NCI-H345 (cell line): ENCODE measurements around the gene SLC9A5.

Source experiments
- DNase-seq: peaks from one replicate; lab custom pipeline; 2025; lab: John Stamatoyannopoulos, UW

Gene SLC9A5

DNA sequence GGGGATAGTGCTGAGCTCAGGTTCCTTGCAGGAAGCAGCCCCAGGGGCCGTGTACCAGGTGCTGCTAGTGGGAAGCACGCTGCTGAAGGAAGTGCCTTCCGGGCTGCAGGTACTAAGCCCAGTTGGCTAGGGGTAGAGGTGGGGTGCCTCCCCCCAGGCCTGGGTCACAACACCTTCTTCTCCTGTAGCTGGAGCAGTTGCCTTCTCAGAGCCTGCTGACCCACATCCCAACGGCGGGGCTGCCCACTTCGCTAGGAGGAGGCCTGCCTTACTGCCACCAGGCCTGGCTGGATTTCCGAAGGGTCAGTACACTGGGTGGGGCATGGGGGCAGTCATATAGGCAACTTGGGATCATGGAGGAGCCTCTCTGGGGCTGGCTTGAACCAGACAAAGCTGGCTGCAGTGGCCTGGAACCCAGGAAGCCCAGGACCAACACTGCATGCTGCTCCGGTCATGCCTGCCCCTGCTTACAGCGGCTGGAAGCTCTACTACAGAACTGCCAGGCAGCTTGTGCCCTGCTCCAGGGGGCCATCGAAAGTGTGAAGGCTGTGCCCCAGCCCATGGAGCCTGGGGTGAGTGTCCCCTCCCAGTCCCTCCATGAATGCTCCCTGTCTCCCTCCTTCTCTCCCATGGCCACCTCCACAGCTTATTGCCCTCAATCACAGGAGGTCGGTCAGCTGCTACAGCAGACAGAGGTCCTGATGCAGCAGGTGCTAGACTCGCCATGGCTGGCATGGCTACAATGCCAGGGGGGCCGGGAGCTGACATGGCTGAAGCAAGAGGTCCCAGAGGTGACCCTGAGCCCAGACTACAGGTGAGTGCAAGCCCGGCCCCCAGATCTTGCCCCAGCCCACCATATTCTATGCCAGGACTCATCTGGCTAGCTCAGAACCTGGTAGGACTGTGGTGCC lies 33.0 kb downstream of the SLC9A5 start:
- no peak for DNase-seq

DNA sequence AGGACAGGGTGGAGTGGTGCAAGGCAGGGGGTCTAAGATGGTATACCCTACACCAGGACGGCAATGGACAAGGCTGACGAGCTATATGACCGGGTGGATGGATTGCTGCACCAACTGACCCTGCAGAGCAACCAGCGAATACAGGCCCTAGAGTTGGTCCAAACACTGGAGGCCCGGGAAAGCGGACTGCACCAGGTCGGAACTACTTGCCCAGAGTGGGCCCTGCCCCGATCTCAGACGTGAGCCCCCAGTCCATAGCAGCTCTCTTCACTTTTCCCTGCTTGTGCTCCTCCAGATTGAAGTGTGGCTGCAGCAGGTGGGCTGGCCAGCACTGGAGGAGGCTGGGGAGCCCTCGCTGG lies 33.6 kb downstream of the SLC9A5 start:
- DNase-seq, result no peak

DNA sequence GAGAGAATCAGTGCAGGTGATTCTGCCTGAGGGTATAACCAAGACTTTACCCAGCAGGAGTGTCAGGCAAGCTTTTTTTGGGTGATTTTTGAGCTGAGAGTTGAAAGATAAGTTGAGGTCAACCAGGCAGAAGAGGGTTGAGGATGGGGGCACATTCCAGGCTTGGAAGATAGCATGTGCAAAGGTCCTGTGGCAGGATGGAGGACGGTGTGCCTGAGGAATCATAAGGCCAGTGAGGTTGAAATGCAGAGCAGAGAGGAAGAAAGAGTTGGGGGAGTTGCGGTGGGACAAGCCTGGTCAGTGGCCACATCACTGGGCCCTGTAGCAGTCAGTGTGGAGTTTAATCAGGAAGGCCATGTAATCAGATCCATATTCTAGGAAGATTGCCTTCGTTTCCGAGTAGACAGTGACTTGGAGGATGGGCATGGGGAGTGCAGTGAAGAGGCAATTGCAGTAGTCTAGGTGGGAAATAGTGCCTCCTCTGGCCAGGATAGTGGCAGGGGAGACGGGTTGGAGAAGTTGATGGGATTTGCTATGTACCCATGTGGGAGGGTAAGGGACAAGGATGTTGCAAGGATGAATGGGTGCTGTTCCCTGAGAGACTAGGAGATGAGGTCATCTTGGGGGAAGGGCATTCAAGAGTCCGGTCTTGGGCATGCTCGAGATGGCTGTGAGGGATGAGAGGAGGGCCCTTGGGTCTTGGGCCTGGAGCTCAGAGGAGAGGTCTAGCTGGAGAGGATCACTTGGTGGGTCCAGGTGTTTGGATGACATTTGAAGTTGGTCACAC lies 34.5 kb downstream of the SLC9A5 start:
- DNase-seq, result no peak

DNA sequence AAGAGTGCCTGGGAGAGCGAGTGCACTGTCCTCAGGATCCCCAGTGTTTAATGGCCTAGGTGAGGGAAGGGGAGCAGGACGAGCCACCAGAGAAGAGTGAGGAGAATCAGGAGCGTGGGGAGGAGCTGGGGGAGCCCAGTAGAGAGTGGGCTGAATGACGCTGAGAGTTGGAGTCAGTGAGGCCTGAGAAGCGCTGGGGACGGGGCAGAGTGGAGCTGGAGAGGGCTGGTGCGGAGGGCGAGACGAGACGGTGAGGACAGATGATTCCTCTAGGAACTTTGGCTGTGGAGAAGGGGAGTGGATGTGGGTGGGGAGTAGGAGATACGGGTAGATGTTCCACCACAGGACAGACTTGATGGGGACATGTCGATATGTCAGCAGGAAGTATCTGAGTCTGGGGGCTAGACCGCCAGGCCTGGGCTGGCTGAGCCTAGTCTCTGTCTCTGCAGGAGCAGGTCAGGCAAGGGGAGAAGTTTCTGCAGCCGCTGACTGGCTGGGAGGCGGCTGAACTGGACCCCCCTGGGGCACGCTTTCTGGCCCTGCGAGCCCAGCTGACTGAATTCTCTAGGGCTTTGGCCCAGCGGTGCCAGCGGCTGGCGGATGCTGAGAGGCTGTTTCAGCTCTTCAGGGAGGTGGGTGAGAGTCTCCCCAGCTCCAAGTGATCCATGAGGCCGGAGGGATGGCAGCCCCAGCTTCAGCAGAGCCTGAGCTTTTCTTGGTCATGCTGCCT lies 35.2 kb downstream of the SLC9A5 start:
- DNase-seq, result peak; percentile 28

DNA sequence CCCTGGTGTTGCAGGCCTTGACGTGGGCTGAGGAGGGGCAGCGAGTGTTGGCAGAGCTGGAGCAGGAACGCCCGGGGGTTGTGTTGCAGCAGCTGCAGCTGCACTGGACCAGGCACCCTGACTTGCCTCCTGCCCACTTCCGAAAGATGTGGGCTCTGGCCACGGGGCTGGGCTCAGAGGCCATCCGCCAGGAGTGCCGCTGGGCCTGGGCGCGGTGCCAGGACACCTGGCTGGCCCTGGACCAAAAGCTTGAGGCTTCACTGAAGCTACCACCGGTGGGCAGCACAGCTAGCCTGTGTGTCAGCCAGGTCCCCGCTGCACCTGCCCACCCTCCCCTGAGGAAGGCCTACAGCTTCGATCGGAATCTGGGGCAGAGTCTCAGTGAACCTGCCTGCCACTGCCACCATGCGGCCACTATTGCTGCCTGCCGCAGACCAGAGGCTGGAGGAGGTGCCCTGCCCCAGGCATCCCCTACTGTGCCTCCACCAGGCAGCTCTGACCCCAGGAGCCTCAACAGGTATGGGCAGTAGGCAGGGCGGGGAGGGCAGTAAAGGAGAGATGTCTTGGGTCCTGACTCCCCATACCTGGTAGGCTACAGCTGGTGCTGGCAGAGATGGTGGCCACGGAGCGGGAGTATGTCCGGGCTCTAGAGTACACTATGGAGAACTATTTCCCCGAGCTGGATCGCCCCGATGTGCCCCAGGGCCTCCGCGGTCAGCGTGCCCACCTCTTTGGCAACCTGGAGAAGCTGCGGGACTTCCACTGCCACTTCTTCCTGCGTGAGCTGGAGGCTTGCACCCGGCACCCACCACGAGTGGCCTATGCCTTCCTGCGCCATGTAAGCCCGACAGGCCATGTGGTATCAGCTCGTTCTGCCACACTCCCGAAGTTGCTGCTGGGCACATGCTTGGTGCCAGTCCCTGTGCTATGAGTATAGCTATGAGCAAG lies 36.2 kb downstream of the SLC9A5 start:
- peak; percentile 83 for DNase-seq

DNA sequence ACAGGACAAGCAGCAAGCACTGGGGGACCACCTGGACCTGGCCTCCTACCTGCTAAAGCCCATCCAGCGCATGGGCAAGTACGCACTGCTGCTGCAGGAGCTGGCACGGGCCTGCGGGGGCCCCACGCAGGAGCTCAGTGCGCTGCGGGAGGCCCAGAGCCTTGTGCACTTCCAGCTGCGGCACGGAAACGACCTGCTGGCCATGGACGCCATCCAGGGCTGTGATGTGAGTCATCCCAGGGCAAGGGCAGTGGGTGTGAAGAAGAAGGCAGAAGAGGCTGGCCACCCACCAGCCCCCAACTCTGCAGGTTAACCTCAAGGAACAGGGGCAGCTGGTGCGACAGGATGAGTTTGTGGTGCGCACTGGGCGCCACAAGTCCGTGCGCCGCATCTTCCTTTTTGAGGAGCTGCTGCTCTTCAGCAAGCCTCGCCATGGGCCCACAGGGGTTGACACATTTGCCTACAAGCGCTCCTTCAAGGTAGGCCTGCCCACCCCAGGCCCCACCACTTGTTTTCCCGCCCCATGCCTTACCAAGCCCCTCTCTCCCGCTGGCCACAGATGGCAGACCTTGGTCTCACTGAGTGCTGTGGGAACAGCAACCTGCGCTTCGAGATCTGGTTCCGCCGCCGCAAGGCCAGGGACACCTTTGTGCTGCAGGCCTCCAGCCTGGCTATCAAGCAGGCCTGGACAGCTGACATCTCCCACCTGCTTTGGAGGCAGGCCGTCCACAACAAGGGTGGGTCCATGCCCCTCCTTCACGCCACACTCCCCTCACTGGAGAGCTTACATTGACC lies 37.9 kb downstream of the SLC9A5 start:
- no peak for DNase-seq

DNA sequence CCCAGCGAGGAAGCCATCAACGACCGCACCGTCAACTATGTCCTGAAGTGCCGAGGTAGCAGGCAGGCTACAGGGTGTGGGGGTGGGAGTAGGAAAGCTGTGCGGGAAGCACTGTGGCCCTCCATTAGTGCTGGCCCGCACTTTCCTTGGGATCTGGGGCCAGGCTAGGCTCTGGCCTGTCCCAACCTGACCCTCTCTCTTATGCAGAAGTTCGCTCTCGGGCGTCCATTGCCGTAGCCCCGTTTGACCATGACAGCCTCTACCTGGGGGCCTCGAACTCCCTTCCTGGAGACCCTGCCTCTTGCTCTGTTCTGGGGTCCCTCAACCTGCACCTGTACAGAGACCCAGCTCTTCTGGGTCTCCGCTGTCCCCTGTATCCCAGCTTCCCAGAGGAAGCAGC lies 39.2 kb downstream of the SLC9A5 start:
- no peak for DNase-seq

DNA sequence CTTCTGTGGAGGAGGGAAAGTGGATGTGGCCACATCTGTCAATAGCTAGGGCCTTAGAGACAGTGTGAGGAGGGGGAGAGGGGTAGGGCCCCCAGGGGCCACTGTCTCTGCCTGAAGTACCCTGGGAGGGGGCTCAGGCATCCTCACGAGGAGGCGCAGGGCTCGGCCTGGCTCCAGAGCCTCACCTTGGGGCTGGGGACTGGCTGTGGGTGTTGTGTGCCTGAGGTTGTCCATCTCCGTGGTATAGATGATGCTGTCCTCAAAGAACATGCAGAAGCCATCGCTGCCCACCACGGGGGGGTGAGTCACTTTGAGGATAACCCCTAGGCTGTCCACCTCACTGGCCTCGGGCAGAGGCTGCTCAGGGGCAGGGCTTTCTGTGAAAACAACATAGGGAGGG lies 42.7 kb downstream of the SLC9A5 start:
- DNase-seq, result no peak

DNA sequence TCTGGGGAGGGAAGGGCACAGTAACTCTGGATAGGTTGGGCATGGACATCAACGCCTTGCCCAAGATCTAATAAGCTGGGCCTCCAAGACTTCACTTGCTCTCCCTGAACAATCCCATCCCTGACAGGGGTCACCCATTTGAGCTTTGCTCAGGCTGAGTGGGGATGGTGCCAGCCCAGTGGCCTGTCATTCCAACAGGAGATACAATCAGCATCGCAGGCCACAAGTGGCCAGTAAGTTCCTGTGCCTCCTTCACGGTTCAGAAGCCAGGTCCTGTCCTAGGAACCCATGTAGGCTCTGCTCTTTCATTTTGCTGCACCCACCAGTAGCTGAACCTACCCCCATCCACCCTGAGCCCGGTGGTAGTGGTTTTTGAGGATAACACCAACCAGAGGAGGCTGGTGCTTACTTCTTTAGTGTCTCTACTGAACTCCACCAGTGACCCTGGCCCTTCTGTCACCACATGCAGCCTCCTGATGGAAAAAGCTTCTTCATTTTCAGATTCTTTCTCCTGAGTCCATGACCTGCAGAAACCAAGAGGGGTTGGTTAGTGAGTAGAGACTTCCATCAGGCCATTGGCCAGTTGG lies 45.5 kb downstream of the SLC9A5 start:
- no peak for DNase-seq

DNA sequence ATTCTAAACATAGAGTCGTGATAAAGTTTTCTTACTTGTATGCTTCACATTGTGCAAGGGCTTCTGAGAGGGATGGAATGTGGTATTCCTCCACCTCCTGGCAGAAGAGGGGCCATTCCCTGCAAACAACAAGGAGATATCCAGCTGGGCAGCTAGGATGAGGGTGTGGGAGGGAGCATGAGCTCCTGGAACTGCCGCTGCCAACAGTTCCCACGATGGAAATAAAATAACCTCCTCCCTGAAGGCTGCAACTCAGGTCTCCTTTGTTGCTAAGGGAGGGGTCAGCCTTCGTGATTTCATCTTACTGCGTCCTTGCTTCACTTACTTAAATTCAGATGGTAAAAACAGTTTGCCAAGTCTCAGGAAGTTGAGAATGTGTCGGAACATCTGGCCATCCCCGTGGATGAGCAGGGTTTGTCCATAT lies 46.2 kb downstream of the SLC9A5 start:
- no peak for DNase-seq

DNA sequence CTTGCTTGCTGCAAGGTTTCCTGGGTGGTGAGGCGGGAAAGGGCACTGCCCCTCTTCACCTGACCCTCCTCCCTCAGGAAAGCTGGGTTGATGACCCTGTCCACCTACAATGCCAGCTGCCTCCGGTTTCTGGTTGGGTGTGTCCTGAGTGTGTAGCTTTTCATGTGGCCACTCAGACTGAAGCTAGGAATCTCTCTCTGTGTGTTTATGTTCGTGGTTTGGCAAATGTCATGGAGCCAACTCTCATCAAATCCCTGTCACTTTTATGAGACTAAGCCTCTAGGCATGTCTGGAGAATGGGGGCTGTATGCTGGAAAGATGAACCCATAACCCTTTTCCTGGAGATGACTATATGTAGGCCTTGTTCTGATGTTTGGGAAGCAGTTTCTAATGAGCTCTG lies 47.6 kb downstream of the SLC9A5 start:
- no peak for DNase-seq

DNA sequence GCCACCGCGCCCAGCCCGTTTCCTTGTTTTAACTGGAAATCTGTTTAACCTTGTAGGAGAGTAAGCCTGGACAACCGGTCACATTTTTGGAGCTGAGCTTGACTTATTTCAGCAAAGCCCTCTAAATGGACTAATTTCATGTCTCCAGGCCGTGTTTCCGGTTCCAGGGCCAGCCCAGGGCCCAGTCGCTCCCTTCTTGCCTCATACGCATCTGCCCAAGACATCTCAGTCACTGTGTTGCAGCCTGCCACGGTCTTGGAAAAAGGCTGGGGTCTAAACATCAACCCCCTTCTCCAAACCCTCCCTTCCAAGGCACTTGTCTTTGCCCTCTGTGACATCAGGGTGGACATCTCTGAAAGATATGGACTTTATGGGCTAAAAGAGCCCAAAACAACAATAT lies 49.5 kb downstream of the SLC9A5 start:
- no peak for DNase-seq

DNA sequence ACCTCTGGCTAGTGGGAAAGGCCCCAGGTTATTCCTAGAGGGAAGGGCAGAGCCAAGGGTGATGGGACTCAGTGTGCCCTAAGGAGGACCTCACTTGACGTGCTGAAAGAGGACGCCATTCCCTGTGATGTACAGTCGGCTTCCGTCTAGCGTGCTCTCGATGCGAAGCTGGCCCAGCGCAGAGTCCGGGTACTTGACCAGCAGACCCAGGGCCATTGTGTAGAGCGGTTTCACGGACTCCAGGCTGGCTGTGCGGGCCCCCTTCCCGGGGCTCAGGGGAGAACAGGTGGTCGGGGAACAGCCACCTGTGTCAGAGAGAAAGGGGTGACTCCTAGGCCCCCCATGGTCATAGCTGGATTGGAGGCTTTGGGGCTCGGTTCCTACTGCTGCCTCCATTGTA lies 50.5 kb downstream of the SLC9A5 start:
- DNase-seq, result no peak

DNA sequence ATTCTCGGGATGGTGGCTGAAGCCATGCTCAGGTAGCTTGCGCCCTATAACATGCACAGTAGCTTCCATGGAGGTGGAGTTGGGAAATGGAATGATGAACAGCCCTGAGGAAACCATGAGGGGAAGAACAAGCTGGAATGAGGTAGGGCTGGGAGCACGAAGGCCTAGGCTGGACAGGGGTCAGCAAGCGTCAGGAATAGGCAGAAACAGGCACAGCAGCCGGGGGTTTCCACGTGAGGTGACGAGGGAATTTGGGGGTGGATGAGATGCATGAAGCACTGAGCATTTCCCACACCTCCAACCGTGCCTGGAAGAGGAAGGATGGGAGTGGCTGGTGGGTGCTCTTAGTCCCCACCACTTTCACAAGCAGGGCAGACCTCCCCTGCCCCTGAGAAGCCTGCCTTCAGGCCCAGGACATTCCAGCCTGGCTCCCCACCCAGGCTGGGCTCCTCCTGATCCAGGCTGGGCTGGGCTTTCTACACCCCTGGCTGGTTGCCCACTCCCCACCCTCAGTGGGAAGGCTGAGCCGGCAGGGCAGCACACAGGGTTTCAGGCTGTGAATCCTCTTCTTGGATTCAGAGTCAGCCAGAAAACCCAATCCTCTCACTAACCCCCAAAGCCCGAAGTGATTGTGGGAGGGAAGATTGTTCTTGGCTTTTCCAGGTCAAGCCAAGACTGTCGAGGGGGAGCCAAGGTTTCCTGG lies 52.5 kb downstream of the SLC9A5 start:
- no peak for DNase-seq

DNA sequence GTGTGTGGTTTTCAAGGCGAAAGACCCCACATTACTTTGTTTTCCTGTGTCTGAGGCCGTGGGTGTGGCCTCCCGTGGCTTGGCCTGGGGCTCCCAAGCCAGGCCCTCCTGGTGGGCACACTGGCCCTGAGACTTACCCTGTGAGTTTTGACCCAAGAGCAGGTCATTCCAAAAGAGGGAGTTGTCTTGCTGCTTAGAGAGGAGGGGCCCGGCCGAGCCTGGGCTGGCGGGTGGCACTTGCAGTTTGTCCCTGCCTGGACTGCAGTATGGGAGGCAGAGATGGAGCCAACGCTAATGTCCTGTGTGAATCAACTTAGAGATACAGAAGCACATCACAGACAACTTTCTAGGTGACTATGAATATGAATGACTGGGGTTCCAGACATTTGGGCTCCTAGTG lies 53.3 kb downstream of the SLC9A5 start:
- no peak for DNase-seq

DNA sequence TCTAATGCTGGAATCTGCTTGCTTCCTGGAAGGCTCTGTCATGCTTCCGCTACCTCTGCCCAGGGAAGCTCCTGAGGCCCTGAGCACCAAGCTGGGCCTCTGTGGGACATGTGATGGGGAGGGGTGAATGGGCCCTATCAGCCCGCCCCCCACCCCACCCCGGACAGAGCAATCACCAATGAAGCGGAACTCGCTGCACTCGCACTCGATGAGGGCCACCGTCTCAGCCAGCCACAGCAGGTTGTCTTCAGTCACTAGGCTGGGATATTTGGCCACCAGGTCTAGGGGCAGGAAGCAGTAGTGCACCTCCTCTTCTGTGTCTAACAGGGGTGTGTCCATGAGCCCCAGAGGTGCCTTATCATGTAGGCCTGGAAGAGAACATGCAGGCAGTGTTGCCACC lies 54.2 kb downstream of the SLC9A5 start:
- no peak for DNase-seq

DNA sequence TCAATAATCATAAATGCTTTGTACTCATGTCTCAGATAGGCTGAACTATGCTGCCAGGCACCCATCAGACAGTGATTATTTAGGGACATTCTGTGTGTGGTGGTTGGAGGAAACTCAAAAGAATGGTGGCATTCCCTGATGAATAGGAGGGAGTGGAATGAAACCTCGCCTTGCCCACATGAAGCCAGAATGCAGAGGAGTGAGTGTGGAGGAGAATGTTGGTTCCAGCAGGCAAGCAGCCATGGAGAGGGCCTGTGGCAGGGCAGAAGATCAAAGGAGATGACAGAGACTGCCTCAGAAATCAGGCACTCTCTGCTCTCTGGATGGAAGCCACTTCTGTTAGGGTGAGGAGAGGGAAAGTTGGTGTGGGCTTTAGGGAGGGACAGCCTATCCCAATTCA lies 55.2 kb downstream of the SLC9A5 start:
- DNase-seq, result no peak

DNA sequence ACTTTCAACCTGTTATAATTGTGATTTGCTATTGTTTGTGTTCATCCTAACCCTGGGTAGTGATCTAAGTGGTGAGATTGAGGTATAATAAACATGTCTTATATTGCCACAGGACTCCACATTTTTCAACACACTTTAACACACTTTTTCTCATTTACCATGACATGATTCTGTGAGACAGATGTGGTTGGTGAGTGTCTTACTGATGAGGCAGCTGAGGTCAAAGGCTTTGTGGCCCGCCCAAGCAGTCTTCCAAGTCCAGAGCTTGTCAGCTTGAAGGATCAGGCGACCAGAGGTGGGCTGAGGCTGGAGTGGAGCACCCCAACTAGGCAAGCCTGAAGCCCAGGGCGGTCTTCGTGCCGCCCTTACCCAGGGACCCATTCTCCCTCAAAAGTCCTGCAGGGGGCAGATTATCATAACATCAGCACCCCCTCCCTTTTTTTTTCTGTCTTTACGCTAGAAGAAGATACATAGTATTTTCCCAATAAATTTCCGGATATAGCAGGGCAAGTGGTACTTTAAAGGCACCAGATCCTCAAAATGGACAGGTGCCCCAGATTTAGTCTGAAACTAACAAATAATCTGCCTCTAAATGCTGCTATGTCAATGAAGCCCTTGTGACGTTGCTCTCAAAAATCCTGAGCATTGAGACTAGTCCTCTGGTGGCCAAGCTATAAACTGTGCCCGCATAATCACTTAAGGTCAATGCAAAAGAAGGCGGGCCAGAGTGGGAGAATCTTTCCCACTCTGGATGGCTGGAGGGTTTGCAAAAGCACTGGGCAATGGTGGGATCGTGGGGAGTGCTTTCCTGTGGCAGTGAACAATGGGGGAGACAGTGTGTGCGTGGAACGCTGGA lies 56.7 kb downstream of the SLC9A5 start:
- DNase-seq, result no peak

DNA sequence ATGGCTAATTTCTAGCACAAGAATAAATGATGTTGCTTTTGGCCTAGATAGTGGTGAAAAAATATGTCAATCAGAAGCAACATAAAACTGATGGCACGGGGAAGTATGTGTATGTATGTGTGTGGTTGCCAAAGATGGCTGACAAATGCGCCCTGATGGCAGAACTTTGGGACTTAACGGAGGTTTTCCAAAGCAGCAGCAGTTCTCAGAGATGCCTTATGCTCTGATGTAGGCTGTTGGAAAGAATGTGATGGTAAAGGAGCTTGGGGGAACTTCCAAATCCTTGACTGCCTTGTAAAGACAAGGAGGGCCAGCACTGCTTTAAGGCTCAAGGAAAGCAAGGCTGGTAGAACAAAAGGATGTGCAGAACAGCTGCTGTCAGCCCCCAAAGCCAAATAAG lies 61.8 kb downstream of the SLC9A5 start:
- DNase-seq, result no peak
